Transverse colon (tissue), 4 donors: ENCODE results near the gene USP37.

Experiments used
- EP300 ChIP-seq: sonication (generic); formaldehyde crosslinking; IDR thresholded peaks from one replicate; pipeline ENCODE4 v1.6.1; 2017; ENCODE audit warnings: antibody characterized with exemption, low read depth
- POLR2A ChIP-seq: fragments of 450-650 bp; IDR thresholded peaks from one replicate; pipeline ENCODE4 v1.6.1; 2016; ENCODE audit warnings: antibody characterized with exemption, mild to moderate bottlenecking, moderate library complexity
- POLR2AphosphoS5 ChIP-seq, 3 donors: sonication (generic); formaldehyde crosslinking; IDR thresholded peaks; one replicate each; pipeline ENCODE4 v1.6.1; 2016; ENCODE audit warnings: antibody characterized with exemption in 3 of 3
- TF ChIP-seq, protein P1 (sequence below), 5 experiments: fragments of 200-600 bp in 3 of 5; fragments of 450-650 bp in 2 of 5; sonication (generic) in 3 of 5; IDR thresholded peaks; 1 replicate in 2 of 5; 2 replicates in 3 of 5; pipeline ENCODE4 v1.5.1; 2016 to 2017; ENCODE audit warnings: antibody characterized with exemption in 5 of 5, inconsistent platforms in 3 of 5, mild to moderate bottlenecking in 2 of 5, moderate library complexity in 1 of 5

DNA sequence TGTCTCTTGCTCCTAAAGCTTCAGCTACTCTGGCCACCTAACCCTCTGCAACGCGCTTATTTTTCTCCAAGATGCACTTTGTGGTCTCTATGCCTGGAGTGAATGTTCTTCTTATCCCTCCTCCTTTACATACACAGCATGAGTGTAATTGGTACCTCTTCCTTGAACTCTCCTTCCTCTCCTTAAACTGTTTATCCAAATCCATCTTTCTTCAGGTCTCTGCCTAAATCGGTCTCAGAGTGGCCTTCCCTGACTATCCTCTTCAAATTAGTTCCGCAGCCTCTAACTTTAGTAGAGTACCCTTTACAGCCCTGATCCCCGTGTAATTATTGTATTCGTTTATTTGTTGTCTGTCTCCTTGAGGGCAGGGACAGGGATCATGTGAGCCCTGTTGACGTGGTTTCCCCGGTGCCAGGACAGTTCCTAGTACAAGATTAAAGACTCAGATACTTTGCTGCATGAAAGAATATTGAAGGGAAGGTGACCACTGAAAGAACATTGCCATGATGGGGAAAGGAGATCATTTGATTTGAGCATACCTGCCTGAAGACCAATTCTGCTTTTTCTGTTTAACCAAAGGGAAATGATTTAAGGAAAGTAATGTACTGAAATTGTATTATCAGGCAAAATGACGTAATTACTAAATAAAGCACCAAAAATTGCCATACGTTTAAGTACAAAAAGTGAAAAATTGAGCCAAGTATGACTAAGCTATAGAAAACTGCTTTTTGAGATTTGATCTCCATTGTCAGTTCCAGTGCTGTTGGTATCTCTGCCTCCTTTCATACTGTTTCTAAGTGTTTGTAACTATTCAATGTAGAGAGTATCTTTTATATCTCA is 1.7 kb upstream of the USP37 start:
- TF ChIP-seq, protein P1, sequence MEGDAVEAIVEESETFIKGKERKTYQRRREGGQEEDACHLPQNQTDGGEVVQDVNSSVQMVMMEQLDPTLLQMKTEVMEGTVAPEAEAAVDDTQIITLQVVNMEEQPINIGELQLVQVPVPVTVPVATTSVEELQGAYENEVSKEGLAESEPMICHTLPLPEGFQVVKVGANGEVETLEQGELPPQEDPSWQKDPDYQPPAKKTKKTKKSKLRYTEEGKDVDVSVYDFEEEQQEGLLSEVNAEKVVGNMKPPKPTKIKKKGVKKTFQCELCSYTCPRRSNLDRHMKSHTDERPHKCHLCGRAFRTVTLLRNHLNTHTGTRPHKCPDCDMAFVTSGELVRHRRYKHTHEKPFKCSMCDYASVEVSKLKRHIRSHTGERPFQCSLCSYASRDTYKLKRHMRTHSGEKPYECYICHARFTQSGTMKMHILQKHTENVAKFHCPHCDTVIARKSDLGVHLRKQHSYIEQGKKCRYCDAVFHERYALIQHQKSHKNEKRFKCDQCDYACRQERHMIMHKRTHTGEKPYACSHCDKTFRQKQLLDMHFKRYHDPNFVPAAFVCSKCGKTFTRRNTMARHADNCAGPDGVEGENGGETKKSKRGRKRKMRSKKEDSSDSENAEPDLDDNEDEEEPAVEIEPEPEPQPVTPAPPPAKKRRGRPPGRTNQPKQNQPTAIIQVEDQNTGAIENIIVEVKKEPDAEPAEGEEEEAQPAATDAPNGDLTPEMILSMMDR (IDR thresholded peaks at IDR 0.05) = no peak
- TF ChIP-seq POLR2A (no peak), EP300 (no peak), POLR2AphosphoS5 (IDR thresholded peaks at IDR 0.05) (no peak)
